Measurements from ENCODE around the gene SBNO1. TPM values are rescaled to one million over a fixed set of nuclear protein-coding genes. Genes with fewer than 3 reads are reported as not detected.

The SBNO1 gene
- total RNA-seq, 1 donor from 2014 or later = 26.1 TPM

DNA sequence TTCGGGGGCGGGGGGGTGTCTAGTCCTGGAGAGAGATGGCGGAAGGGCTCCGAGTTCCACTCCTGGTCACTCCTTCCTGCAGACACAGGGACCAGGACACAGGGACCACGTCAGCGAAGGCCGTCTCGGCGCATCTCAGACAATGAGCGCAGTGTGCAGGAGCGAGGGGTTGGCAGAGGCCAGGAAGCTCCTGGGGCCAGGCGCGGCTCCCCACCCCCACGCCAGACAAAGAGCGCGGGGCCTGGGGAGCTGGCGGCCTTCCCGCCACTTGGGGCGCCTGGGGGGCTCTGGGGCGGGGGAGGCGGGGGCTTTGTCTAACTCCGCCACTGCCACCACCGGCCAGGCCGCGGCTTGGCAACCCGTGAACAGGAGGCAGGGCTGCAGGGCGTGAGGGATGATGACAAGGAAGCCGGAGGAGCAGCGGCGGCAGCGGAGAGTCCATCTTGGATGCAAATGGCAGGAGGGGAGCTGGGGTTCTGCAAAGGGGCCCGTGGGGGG, 95.2 kb downstream of the SBNO1 start:
- FAIRE-seq = no peak
- DNase-seq (ENCODE audit: low read depth) = no peak
- Histone ChIP-seq H3K27me3 (ENCODE audit: control insufficient read depth, insufficient read depth, low read length) (no peaks in the 10 kb centered on the region), H3K36me3 (ENCODE audit: control insufficient read depth, insufficient read depth, low read length) (peaks cover 16% of the 10 kb centered on the region), H3K4me3 (ENCODE audit: low read depth, low read length) (peak overlapping the region; percentile 83)
- TF ChIP-seq, protein P1, sequence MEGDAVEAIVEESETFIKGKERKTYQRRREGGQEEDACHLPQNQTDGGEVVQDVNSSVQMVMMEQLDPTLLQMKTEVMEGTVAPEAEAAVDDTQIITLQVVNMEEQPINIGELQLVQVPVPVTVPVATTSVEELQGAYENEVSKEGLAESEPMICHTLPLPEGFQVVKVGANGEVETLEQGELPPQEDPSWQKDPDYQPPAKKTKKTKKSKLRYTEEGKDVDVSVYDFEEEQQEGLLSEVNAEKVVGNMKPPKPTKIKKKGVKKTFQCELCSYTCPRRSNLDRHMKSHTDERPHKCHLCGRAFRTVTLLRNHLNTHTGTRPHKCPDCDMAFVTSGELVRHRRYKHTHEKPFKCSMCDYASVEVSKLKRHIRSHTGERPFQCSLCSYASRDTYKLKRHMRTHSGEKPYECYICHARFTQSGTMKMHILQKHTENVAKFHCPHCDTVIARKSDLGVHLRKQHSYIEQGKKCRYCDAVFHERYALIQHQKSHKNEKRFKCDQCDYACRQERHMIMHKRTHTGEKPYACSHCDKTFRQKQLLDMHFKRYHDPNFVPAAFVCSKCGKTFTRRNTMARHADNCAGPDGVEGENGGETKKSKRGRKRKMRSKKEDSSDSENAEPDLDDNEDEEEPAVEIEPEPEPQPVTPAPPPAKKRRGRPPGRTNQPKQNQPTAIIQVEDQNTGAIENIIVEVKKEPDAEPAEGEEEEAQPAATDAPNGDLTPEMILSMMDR (IDR thresholded peaks at IDR 0.05; ENCODE audit: insufficient read depth, low read length, severe bottlenecking) = no peak

DNA sequence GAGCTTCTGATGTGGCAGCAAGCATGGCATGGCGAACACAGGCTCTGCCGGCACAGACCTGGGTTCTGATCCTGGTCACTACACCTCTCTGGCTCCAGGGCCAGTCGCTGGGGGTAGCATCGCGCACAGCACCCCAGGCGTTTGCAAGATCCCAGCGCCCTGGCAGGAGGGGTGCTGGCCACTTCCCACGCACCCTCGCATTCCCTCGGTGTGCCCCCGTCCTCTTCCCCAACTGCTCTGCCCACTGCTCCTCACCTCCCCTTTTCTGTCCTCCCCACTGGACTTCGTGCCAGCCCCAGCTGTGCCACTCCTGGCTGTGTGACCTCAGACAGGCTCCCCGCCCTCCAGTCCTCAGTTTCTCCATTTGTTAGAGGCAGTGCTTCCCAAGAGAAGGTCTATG, 95.8 kb downstream of the SBNO1 start:
- H3K27me3 ChIP-seq (ENCODE audit: control insufficient read depth, insufficient read depth, low read length) = no peaks in the 10 kb centered on the region
- no peak for FAIRE-seq
- H3K36me3 ChIP-seq (ENCODE audit: control insufficient read depth, insufficient read depth, low read length) = peaks cover 17% of the 10 kb centered on the region
- TF ChIP-seq, protein P1 (IDR thresholded peaks at IDR 0.05; ENCODE audit: insufficient read depth, low read length, severe bottlenecking) = no peak
- no peak for DNase-seq (ENCODE audit: low read depth)
- no peak overlapping the region for H3K4me3 ChIP-seq (ENCODE audit: low read depth, low read length)

DNA sequence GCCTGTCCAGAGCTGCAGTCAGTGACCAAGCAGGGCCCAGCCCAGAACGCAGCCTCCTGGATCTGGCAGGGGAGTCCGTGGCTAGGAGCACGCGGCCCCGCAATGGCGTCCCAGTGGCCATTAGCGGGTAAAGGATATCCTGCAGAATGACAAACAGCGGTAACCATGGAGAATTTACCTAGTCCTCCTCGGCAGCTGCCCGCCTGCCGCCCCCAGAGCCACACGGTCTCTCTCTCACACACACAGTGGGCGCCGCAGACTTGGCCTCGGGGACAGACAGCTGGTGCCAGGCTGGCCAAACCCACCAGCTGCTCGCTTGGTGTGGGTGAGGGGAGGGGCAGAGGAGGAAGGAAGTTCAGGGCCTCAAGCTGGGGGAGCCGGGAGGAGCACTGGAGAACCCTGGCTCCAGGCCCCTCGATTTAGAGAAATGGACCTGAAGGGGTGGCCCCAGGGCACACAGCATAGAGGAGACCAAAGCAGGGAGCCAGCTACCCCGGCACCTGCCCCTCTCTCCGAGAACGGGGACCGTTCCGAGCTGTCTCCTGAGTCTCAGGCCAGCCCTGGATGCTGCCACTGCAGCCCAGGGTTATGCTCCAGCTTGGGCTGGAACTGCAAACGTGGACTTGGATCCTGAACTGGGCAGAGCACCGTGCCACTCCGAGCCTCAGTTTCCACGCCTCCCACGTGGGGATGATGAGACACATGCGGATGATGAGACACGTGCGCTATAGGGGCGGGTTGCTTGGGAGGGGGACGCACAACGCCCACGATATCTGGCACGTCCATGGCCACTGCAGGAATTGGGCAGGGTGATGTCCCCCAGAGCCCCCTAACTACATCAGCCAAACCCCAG, 96.4 kb downstream of the SBNO1 start:
- Histone ChIP-seq H3K27me3 (ENCODE audit: control insufficient read depth, insufficient read depth, low read length) (no peaks in the 10 kb centered on the region), H3K4me3 (ENCODE audit: low read depth, low read length) (no peak overlapping the region), H3K36me3 (ENCODE audit: control insufficient read depth, insufficient read depth, low read length) (peaks cover 21% of the 10 kb centered on the region)
- FAIRE-seq (no peak), DNase-seq (ENCODE audit: low read depth) (no peak)
- TF ChIP-seq, protein P1 (IDR thresholded peaks at IDR 0.05; ENCODE audit: insufficient read depth, low read length, severe bottlenecking) = no peak

DNA sequence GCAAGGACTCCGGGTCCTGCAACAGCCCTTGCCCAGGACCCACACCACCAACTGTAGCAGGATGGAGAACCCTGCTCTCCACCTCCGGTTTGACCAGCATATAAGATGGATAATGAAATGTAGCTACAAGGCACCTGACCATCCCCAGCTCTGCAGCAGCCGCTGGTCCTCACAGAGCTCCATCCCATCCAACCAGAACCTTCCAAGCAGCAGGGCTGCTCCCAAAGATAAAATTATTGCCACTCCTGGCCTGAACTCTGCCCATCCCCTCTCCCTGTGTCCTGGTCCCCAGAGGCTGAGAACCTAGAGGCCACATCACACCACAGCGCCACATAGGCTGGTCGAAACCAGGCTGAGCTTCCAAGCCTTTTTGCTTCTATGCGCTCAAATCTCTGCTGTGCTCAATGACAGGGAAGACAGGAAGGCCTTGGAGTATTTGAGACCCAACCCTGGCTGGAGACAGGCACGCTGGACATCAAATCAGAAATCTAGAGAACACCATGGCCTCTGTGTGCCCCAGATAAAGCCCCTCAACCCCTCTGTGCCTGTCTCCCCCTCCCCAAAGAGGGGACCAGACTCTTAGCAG, 97.2 kb downstream of the SBNO1 start:
- TF ChIP-seq, protein P1 (IDR thresholded peaks at IDR 0.05; ENCODE audit: insufficient read depth, low read length, severe bottlenecking) = no peak
- FAIRE-seq = peak; percentile 7
- H3K4me3 ChIP-seq (ENCODE audit: low read depth, low read length) = no peak overlapping the region
- no peak for DNase-seq (ENCODE audit: low read depth)
- no peaks in the 10 kb centered on the region for H3K27me3 ChIP-seq (ENCODE audit: control insufficient read depth, insufficient read depth, low read length)
- H3K36me3 ChIP-seq (ENCODE audit: control insufficient read depth, insufficient read depth, low read length) = peaks cover 26% of the 10 kb centered on the region

DNA sequence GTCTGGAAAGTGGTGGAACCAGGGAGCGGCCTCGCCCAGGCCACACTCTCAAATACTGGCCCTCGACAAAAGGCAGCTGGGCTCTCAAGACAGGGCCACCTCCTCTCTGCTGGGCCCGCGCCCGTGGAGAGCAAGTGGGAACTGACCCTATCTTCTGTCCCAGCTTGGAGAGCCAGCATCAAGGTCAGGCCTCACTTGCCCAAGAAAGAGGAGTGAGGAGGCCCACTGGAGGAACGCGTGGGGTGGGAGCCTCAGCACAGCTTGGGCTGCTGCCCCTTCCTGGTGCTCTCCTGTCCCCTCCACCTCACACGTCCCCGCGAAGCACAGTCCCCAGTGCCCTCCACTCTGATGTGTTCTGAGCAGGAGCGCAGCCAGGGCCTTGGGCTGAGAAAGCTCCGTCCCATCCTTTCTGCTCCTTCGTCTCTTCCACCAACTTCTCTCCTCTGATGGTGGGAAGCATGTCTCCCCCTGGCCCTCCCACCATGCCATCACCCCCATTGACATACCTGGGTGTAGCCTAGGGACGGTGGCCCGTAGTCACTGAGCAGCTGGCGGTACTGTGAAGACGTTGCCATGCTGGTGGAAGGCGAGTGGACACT, 97.9 kb downstream of the SBNO1 start:
- Histone ChIP-seq H3K4me3 (ENCODE audit: low read depth, low read length) (no peak overlapping the region), H3K36me3 (ENCODE audit: control insufficient read depth, insufficient read depth, low read length) (peaks cover 31% of the 10 kb centered on the region)
- peak; percentile 18 for FAIRE-seq

More for the DNA sequence above, 97.9 kb downstream of the SBNO1 start:
- H3K27me3 ChIP-seq (ENCODE audit: control insufficient read depth, insufficient read depth, low read length) = no peaks in the 10 kb centered on the region
- TF ChIP-seq, protein P1 (IDR thresholded peaks at IDR 0.05; ENCODE audit: insufficient read depth, low read length, severe bottlenecking) = no peak
- DNase-seq (ENCODE audit: low read depth) = no peak
